MCF 10A (cell line): ENCODE results near the gene ARHGAP25. TPM values are rescaled to one million over a fixed set of nuclear protein-coding genes. Genes with fewer than 3 reads are reported as not detected.

Source experiments
- BruUV-seq: library from RNA; stranded (reverse); fragments of 400-500 nt; replicated peaks from 2 replicates; lab custom pipeline; 2021; lab: Mats Ljungman, UMichigan
- CTCF ChIA-PET: fragments of 300-600 bp; sonication (Branson Sonifier 250); formaldehyde crosslinking; extraction: SDS; loops from one replicate; lab custom pipeline; 2021; ENCODE audit warnings: antibody characterized with exemption, inconsistent platforms; lab: Yijun Ruan, JAX
- POLR2A ChIA-PET: fragments of 300-600, 350-650 bp; sonication (Branson Sonifier 250); formaldehyde crosslinking; extraction: SDS; loops from one replicate; lab custom pipeline; 2020; ENCODE audit warnings: antibody characterized with exemption, inconsistent platforms; lab: Yijun Ruan, JAX
- DNase-seq: peaks from one replicate; pipeline ENCODE4 v3.0.0-alpha.2; 2018; ENCODE audit not compliant: unreplicated experiment
- H3K27ac Mint-ChIP-seq: one replicate; pipeline ENCODE4 v1.8.0; 2022; ENCODE audit warnings: mild to moderate bottlenecking, low read depth, mixed read lengths; ENCODE audit not compliant: unreplicated experiment
- H3K27me3 Mint-ChIP-seq: one replicate; pipeline ENCODE4 v1.8.0; 2022; ENCODE audit warnings: mixed read lengths; ENCODE audit not compliant: insufficient read depth, unreplicated experiment
- H3K36me3 Mint-ChIP-seq: one replicate; pipeline ENCODE4 v1.8.0; 2022; ENCODE audit warnings: mild to moderate bottlenecking, moderate library complexity, mixed read lengths; ENCODE audit not compliant: insufficient read depth, unreplicated experiment
- H3K4me1 Mint-ChIP-seq: one replicate; pipeline ENCODE4 v1.8.0; 2022; ENCODE audit warnings: mixed read lengths; ENCODE audit not compliant: insufficient read depth, unreplicated experiment
- H3K4me3 Mint-ChIP-seq: one replicate; pipeline ENCODE4 v1.8.0; 2022; ENCODE audit warnings: mild to moderate bottlenecking, moderate library complexity, mixed read lengths; ENCODE audit not compliant: unreplicated experiment
- H3K9me3 Mint-ChIP-seq: one replicate; pipeline ENCODE4 v1.8.0; 2022; ENCODE audit warnings: mixed read lengths; ENCODE audit not compliant: unreplicated experiment
- intact Hi-C: fragments of 100-400 bp; cut with micrococcal nuclease; formaldehyde crosslinking; loops from 2 replicates; pipeline ENCODE4 v1.14.1; 2022
- total RNA-seq: library from RNA; stranded (reverse); gene quantifications from 2 replicates; pipeline ENCODE4 v1.2.3, GENCODE V29; 2022
- TF ChIP-seq, protein P1 (sequence below): fragments of 200-600 bp; IDR thresholded peaks from one replicate; pipeline ENCODE4 v1.8.0; 2022; ENCODE audit warnings: antibody characterized with exemption, mild to moderate bottlenecking; ENCODE audit not compliant: unreplicated experiment

The ARHGAP25 gene
- total RNA-seq, 1 experiment from 2014 or later = 0.93 TPM

DNA sequence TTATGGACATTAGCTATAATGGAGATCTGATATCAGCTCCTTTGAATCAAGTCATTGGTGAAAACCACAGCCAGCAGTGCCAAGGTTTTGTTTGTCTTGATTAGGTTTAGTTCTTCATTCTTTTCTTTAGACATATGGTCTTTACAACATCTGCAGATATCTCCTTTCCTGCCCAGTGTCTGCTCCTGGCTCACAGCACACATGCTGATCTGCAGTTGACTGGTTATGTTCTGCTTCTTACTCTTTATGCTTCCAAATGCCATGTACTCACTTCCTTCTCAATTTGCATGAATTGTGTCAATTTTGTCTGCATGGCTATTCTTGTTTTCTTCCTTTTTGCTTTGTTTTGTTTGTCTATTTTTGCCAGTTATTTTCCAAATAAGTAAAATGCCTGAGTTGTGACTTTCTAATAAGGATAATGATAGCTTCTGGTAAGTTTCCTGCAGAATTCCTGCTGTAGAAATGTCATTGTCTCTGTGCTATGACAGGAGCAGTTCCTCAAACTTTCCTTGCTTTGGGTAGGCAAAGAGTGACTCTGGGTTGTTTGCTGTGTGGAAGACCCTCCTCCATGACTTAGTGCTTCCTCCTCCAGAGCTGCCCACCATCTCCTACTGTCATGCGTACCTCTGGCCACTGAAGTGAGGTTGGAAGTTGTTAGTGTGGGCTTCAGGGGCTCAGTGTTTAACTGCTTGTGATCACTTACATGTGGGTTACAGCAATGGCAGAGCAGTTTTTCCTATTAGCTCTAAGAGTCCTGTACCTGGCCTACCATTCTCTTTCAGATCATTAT, 8.2 kb downstream of the ARHGAP25 start:
- H3K27me3 Mint-ChIP-seq = no peaks in the 10 kb centered on the region
- peaks cover 23% of the 10 kb centered on the region for H3K4me1 Mint-ChIP-seq
- DNase-seq = no peak
- no peaks in the 10 kb centered on the region for H3K36me3 Mint-ChIP-seq
- no peak overlapping the region for H3K4me3 Mint-ChIP-seq
- H3K27ac Mint-ChIP-seq = no peak overlapping the region
- intact Hi-C loops = no loop called here
- no peaks in the 10 kb centered on the region for H3K9me3 Mint-ChIP-seq
- BruUV-seq = no TSS peak
- ChIA-PET CTCF (interaction anchor here (0.5 to 7.4 kb wide), 10 partner anchors 9 to 276 kb away, joined by 3 to 64 read pairs (median 4); partner anchors contain the start of gene FBXO48), POLR2A (interaction anchor here (0.9 to 1.8 kb wide), 4 partner anchors 8 to 166 kb away, joined by 3 read pairs; no protein-coding TSS in a partner anchor)
- TF ChIP-seq, protein P1, sequence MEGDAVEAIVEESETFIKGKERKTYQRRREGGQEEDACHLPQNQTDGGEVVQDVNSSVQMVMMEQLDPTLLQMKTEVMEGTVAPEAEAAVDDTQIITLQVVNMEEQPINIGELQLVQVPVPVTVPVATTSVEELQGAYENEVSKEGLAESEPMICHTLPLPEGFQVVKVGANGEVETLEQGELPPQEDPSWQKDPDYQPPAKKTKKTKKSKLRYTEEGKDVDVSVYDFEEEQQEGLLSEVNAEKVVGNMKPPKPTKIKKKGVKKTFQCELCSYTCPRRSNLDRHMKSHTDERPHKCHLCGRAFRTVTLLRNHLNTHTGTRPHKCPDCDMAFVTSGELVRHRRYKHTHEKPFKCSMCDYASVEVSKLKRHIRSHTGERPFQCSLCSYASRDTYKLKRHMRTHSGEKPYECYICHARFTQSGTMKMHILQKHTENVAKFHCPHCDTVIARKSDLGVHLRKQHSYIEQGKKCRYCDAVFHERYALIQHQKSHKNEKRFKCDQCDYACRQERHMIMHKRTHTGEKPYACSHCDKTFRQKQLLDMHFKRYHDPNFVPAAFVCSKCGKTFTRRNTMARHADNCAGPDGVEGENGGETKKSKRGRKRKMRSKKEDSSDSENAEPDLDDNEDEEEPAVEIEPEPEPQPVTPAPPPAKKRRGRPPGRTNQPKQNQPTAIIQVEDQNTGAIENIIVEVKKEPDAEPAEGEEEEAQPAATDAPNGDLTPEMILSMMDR = no peak

GRCh38 chr2:68743531-68743930, 8.9 kb downstream of the ARHGAP25 start:
- no TSS peak for BruUV-seq
- peaks cover 29% of the 10 kb centered on the region for H3K4me1 Mint-ChIP-seq
- H3K27me3 Mint-ChIP-seq = no peaks in the 10 kb centered on the region
- H3K36me3 Mint-ChIP-seq = no peaks in the 10 kb centered on the region
- POLR2A ChIA-PET = interaction anchor here (0.7 to 1.8 kb wide), 3 partner anchors 8 to 226 kb away, joined by 3 read pairs; no protein-coding TSS in a partner anchor
- CTCF ChIA-PET = interaction anchor here (0.5 to 7.4 kb wide), 16 partner anchors 8 to 498 kb away, joined by 3 to 64 read pairs (median 6); partner anchors contain the start of genes APLF and ARHGAP25
- H3K27ac Mint-ChIP-seq = no peak overlapping the region
- TF ChIP-seq, protein P1 = no peak
- DNase-seq = no peak
- H3K4me3 Mint-ChIP-seq = no peak overlapping the region
- intact Hi-C loops = no loop called here
- no peaks in the 10 kb centered on the region for H3K9me3 Mint-ChIP-seq

GRCh38 chr2:68744366-68744912, 9.8 kb downstream of the ARHGAP25 start:
- DNase-seq = peak; percentile 9
- Mint-ChIP-seq H3K36me3 (no peaks in the 10 kb centered on the region), H3K4me1 (peaks cover 29% of the 10 kb centered on the region), H3K27me3 (no peaks in the 10 kb centered on the region), H3K27ac (no peak overlapping the region), H3K4me3 (no peak overlapping the region), H3K9me3 (no peaks in the 10 kb centered on the region)
- ChIA-PET POLR2A (interaction anchor here (0.6 to 1.8 kb wide), 3 partner anchors 164 to 1016 kb away, joined by 3 read pairs; no protein-coding TSS in a partner anchor), CTCF (interaction anchor here (0.6 to 7.4 kb wide), 24 partner anchors 8 to 499 kb away, joined by 3 to 64 read pairs (median 5); partner anchors contain the start of genes APLF and ARHGAP25)
- intact Hi-C loops = no loop called here
- BruUV-seq = no TSS peak
- TF ChIP-seq, protein P1 = peak; percentile 29

GRCh38 chr2:68745006-68745405, 10.4 kb downstream of the ARHGAP25 start:
- Mint-ChIP-seq H3K4me1 (peaks cover 29% of the 10 kb centered on the region), H3K4me3 (no peak overlapping the region), H3K36me3 (no peaks in the 10 kb centered on the region), H3K9me3 (no peaks in the 10 kb centered on the region), H3K27ac (peak overlapping the region; percentile 7), H3K27me3 (no peaks in the 10 kb centered on the region)
- intact Hi-C loops = no loop called here
- TF ChIP-seq, protein P1 = no peak
- DNase-seq = no peak
- CTCF ChIA-PET = interaction anchor here (0.7 to 3.8 kb wide), 20 partner anchors 11 to 283 kb away, joined by 3 to 32 read pairs (median 5); partner anchors contain the start of genes APLF and ARHGAP25
- POLR2A ChIA-PET = interaction anchor here (1.3 to 1.8 kb wide), 2 partner anchors 163 to 165 kb away, joined by 3 read pairs; no protein-coding TSS in a partner anchor
- no TSS peak for BruUV-seq
